K562 (cell line): ENCODE results near the gene GPNMB. TPM values are rescaled to one million over a fixed set of nuclear protein-coding genes. Genes with fewer than 3 reads are reported as not detected.

Experiments used
- BRD9 ChIP-seq: fragments of 450-650 bp; IDR thresholded peaks from 2 replicates; pipeline ENCODE4 v1.6.1; 2018; ENCODE audit warnings: low read depth; ENCODE audit not compliant: partially characterized antibody
- CREB1 ChIP-seq, 2 experiments: sonication (generic) in 1 of 2; formaldehyde crosslinking in 1 of 2; IDR thresholded peaks; 2 replicates each; pipeline versions ENCODE4 v1.6.1 to v1.8.0; 2012 to 2022; ENCODE audit warnings: inconsistent platforms in 1 of 2, mild to moderate bottlenecking in 1 of 2, missing genetic modification reagents in 1 of 2, moderate library complexity in 1 of 2
- GTF2A2 ChIP-seq: IDR thresholded peaks from 2 replicates; pipeline ENCODE4 v1.6.1; 2016; ENCODE audit warnings: mild to moderate bottlenecking, missing genetic modification characterization, missing compliant biosample characterization
- MCM7 ChIP-seq, 2 experiments: fragments of 450-650 bp; IDR thresholded peaks; 2 replicates each; pipeline ENCODE4 v1.6.1; 2016 to 2018
- NFRKB ChIP-seq: fragments of 450-650 bp; IDR thresholded peaks from 2 replicates; pipeline ENCODE4 v1.6.1; 2016; ENCODE audit warnings: low read depth
- NR2F6 ChIP-seq: fragments of 450-650 bp; formaldehyde crosslinking; IDR thresholded peaks from 2 replicates; pipeline ENCODE4 v1.4.0; 2020; ENCODE audit warnings: mild to moderate bottlenecking
- NR3C1 ChIP-seq: sonication (generic); formaldehyde crosslinking; IDR thresholded peaks from 2 replicates; pipeline ENCODE4 v1.8.1; 2022; ENCODE audit warnings: missing genetic modification reagents
- PHF8 ChIP-seq: fragments of 200-600 bp; sonication (generic); IDR thresholded peaks from 2 replicates; pipeline ENCODE4 v1.6.1; 2012; ENCODE audit warnings: mixed run types, mild to moderate bottlenecking, inconsistent platforms, low read length, moderate library complexity, borderline replicate concordance
- POLR2A ChIP-seq: fragments of 450-650 bp; conservative IDR thresholded peaks from 2 replicates; pipeline ENCODE4 v1.6.1; 2016
- SIN3B ChIP-seq: fragments of 450-650 bp; IDR thresholded peaks from 2 replicates; pipeline ENCODE4 v1.6.1; 2017; ENCODE audit warnings: low read depth, mild to moderate bottlenecking, moderate library complexity
- SMAD3 ChIP-seq: fragments of 450-650 bp; formaldehyde crosslinking; conservative IDR thresholded peaks from 2 replicates; pipeline ENCODE4 v1.4.0; 2020; ENCODE audit warnings: mild to moderate bottlenecking
- SMARCA5 ChIP-seq: fragments of 450-650 bp; IDR thresholded peaks from 2 replicates; pipeline ENCODE4 v1.6.1; 2016
- SMARCE1 ChIP-seq: fragments of 450-650 bp; IDR thresholded peaks from 2 replicates; pipeline ENCODE4 v1.7.1; 2016; ENCODE audit warnings: mild to moderate bottlenecking
- polyA plus RNA-seq, 8 experiments: library from polyadenylated mRNA; depleted of rRNA in 4 of 8; stranded (reverse) in 5 of 8; unstranded in 3 of 8; fragments of >200 nt; fragmentation: Nextera tagmentation in 2 of 8; fragmentation: Illumina TruSeq in 1 of 8; extraction: Ambion mirVana in 2 of 8; extraction: Trizol in 1 of 8; gene quantifications; 2 replicates each; pipeline versions ENCODE4 v1.2.1 to v1.2.3, GENCODE V29; 2011 to 2014; ENCODE audit warnings: inconsistent platforms in 1 of 8, missing spikeins in 1 of 8
- total RNA-seq, 7 experiments: library from RNA; depleted of rRNA in 6 of 7; stranded (reverse); fragments of >200 nt in 6 of 7; fragmentation: Illumina TruSeq in 2 of 7; extraction: Trizol in 2 of 7; gene quantifications; 2 replicates each; pipeline versions ENCODE4 v1.2.1 to v1.2.3, GENCODE V29; 2011 to 2021; ENCODE audit warnings: low replicate concordance in 1 of 7
- TF ChIP-seq, protein P1 (sequence below): fragments of 250-450 bp; sonication (Bioruptor Pico); IDR thresholded peaks from 2 replicates; pipeline ENCODE4 v1.8.0; 2022; ENCODE audit warnings: inconsistent platforms
- TF ChIP-seq, protein P2 (sequence below): sonication (generic); formaldehyde crosslinking; IDR thresholded peaks from 2 replicates; pipeline ENCODE4 v1.8.1; 2023; ENCODE audit warnings: mild to moderate bottlenecking, missing genetic modification reagents
- TF ChIP-seq, protein P3 (sequence below), 2 experiments: fragments of 450-650 bp; formaldehyde crosslinking in 1 of 2; IDR thresholded peaks; 2 replicates each; pipeline versions ENCODE4 v1.4.0 to v1.6.1; 2014 to 2020; ENCODE audit warnings: mild to moderate bottlenecking in 2 of 2, borderline replicate concordance in 1 of 2, low read depth in 1 of 2

The GPNMB gene
- total and polyA plus RNA-seq, 9 of the 15 experiments (the other 6 are each of a cell fraction or from before 2014, with no cell fraction given), result 0.15 to 0.72 (median 0.33) TPM

DNA sequence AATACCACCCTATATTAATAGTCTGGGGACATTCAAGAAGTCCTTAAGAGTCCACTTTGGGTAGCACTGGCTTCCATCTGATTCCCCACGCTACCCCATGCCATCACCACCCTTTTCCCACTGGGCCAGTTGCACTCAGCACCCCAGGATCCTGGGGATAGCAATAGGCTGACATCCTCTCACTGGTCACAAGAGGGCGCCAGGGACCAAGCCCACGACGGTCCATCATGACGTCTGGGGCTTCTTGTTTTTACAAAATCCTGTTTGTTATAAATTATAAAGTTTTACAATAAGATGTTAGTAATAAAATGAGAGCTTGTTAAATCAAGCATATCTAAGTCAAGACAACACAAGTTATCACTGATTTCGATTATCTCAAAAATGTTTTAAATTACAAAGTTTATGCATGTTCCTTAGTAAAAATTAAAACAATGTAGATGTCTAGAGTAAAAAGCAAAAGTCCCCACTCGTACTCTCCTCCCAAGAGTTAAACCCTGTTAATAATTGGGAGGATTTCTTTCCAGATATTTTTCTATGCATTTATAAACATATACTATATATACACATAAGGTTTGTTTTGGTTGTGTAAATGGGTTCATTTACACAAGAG is 15.4 kb downstream of the GPNMB start (continued):
- TF ChIP-seq, protein P1, sequence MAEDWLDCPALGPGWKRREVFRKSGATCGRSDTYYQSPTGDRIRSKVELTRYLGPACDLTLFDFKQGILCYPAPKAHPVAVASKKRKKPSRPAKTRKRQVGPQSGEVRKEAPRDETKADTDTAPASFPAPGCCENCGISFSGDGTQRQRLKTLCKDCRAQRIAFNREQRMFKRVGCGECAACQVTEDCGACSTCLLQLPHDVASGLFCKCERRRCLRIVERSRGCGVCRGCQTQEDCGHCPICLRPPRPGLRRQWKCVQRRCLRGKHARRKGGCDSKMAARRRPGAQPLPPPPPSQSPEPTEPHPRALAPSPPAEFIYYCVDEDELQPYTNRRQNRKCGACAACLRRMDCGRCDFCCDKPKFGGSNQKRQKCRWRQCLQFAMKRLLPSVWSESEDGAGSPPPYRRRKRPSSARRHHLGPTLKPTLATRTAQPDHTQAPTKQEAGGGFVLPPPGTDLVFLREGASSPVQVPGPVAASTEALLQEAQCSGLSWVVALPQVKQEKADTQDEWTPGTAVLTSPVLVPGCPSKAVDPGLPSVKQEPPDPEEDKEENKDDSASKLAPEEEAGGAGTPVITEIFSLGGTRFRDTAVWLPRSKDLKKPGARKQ (CRISPR knock-in tag), result no peak
- TF ChIP-seq NFRKB, result no peak
- TF ChIP-seq GTF2A2, result no peak
- no peak for TF ChIP-seq MCM7 (IDR thresholded peaks at IDR 0.05)
- TF ChIP-seq SMAD3, result no peak
- TF ChIP-seq SIN3B, result no peak
- TF ChIP-seq, protein P2, sequence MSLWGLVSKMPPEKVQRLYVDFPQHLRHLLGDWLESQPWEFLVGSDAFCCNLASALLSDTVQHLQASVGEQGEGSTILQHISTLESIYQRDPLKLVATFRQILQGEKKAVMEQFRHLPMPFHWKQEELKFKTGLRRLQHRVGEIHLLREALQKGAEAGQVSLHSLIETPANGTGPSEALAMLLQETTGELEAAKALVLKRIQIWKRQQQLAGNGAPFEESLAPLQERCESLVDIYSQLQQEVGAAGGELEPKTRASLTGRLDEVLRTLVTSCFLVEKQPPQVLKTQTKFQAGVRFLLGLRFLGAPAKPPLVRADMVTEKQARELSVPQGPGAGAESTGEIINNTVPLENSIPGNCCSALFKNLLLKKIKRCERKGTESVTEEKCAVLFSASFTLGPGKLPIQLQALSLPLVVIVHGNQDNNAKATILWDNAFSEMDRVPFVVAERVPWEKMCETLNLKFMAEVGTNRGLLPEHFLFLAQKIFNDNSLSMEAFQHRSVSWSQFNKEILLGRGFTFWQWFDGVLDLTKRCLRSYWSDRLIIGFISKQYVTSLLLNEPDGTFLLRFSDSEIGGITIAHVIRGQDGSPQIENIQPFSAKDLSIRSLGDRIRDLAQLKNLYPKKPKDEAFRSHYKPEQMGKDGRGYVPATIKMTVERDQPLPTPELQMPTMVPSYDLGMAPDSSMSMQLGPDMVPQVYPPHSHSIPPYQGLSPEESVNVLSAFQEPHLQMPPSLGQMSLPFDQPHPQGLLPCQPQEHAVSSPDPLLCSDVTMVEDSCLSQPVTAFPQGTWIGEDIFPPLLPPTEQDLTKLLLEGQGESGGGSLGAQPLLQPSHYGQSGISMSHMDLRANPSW (CRISPR knock-in tag), result no peak
- TF ChIP-seq NR3C1 (CRISPR knock-in tag), result no peak
- no peak for TF ChIP-seq SMARCA5
- no peak for TF ChIP-seq BRD9
- no peak for TF ChIP-seq SMARCE1
- TF ChIP-seq, protein P3, sequence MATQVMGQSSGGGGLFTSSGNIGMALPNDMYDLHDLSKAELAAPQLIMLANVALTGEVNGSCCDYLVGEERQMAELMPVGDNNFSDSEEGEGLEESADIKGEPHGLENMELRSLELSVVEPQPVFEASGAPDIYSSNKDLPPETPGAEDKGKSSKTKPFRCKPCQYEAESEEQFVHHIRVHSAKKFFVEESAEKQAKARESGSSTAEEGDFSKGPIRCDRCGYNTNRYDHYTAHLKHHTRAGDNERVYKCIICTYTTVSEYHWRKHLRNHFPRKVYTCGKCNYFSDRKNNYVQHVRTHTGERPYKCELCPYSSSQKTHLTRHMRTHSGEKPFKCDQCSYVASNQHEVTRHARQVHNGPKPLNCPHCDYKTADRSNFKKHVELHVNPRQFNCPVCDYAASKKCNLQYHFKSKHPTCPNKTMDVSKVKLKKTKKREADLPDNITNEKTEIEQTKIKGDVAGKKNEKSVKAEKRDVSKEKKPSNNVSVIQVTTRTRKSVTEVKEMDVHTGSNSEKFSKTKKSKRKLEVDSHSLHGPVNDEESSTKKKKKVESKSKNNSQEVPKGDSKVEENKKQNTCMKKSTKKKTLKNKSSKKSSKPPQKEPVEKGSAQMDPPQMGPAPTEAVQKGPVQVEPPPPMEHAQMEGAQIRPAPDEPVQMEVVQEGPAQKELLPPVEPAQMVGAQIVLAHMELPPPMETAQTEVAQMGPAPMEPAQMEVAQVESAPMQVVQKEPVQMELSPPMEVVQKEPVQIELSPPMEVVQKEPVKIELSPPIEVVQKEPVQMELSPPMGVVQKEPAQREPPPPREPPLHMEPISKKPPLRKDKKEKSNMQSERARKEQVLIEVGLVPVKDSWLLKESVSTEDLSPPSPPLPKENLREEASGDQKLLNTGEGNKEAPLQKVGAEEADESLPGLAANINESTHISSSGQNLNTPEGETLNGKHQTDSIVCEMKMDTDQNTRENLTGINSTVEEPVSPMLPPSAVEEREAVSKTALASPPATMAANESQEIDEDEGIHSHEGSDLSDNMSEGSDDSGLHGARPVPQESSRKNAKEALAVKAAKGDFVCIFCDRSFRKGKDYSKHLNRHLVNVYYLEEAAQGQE (IDR thresholded peaks at IDR 0.05; ENCODE audit: borderline replicate concordance), result peak; percentile 66; the same call in 1 of the 2 replicates
- TF ChIP-seq, protein P3 (CRISPR knock-in tag; IDR thresholded peaks at IDR 0.05; ENCODE audit: low read depth), result no peak
- peak; percentile 23; the same call in 1 of the 2 replicates for TF ChIP-seq CREB1 (IDR thresholded peaks at IDR 0.05)
- TF ChIP-seq CREB1 (CRISPR knock-in tag; IDR thresholded peaks at IDR 0.05), result peak; percentile 47; the same call in 1 of the 2 replicates
- TF ChIP-seq NR2F6, result no peak
- TF ChIP-seq POLR2A, result no peak
- no peak for TF ChIP-seq PHF8
